ENCODE measurements around the gene PPP2R5C. TPM values are rescaled to one million over a fixed set of nuclear protein-coding genes. Genes with fewer than 3 reads are reported as not detected.

PPP2R5C gene
- total and polyA plus RNA-seq, 2 donors (not counting 3 experiments of a cell fraction or from before 2014, with no cell fraction given), result 42.6 to 83.6 TPM

DNA sequence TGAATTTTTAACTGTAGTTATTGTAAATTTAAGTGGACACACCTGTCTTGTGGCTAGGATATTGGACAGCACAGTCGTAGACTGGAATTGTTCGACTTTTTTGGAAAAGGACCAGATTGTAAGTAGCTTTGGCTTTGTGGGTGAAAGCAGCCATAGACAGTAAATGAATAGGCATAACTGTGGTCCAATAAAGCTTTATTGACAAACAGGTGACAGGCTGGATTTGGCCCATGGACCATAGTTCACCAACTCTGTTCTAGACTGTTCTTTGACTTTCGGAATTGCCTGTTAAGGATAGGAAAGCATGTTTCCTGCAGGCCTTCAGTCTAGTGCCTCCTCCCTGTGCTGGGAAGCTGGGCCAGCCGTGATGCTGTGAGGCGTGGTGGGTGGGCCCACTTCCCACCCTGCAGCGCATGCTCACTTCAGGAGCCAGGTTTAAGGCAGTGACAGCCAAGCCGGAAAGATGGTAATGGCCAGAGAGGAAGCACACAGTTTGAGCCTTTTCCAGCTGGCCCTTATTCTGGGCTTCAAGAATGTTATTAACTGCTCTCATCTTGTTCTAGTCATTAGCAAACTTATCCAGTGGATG lies 51.8 kb downstream of the PPP2R5C start:
- POLR2A ChIA-PET, result no interaction called here
- CTCF ChIA-PET, result interaction anchor here (1.1 kb wide), 1 partner anchor 42 kb away, joined by 3 read pairs; no protein-coding TSS in a partner anchor
- Histone ChIP-seq H4K20me1 (replicated peaks; ENCODE audit: control insufficient read depth, extremely low read depth, insufficient read depth, low read length) (peaks cover 4% of the 10 kb centered on the region), H3K36me3 (ENCODE audit: control insufficient read depth in 2 of 2, extremely low read depth in 1 of 2, insufficient read depth in 2 of 2, low read length in 2 of 2) (peaks cover 0 to 2% of the 10 kb centered on the region in 2 experiments), H3K4me1 (ENCODE audit: control insufficient read depth, extremely low read depth, insufficient read depth, low read length) (peaks cover 16% of the 10 kb centered on the region), H3K4me3 (replicated peaks in 1 of 3; ENCODE audit: insufficient read depth in 1 of 3, low read depth in 1 of 3, low read length in 3 of 3) (no peak overlapping the region), H3K27ac (ENCODE audit: insufficient read depth, low read depth, low read length) (no peak overlapping the region), H3K27me3 (ENCODE audit: control insufficient read depth in 2 of 2, insufficient read depth in 2 of 2, low read length in 2 of 2) (no peaks in the 10 kb centered on the region), H2AFZ (ENCODE audit: low read depth, low read length) (no peak overlapping the region), H3K4me2 (ENCODE audit: insufficient read depth, low read length) (no peak overlapping the region), H3K9me1 (replicated peaks; ENCODE audit: control insufficient read depth, extremely low read depth, insufficient read depth, low read length) (no peaks in the 10 kb centered on the region), H3K79me2 (ENCODE audit: control insufficient read depth, insufficient read depth, low read length) (peaks cover 73% of the 10 kb centered on the region), H3K9me3 (replicated peaks; ENCODE audit: control insufficient read depth, insufficient read depth, low read length) (no peaks in the 10 kb centered on the region), H3K9ac (replicated peaks; ENCODE audit: extremely low read depth, insufficient read depth, low read length) (no peak overlapping the region)
- no TSS peak for BruUV-seq (replicated peaks)
- FAIRE-seq (no peak), DNase-seq (ENCODE audit: low read depth, low spot score) (peak; percentile 6)
- dilution Hi-C loops (cut with MboI; ENCODE audit: extremely low pct_ligation_motif_present, low sequenced_read_pairs), result no loop called here
- TF ChIP-seq, protein P1, sequence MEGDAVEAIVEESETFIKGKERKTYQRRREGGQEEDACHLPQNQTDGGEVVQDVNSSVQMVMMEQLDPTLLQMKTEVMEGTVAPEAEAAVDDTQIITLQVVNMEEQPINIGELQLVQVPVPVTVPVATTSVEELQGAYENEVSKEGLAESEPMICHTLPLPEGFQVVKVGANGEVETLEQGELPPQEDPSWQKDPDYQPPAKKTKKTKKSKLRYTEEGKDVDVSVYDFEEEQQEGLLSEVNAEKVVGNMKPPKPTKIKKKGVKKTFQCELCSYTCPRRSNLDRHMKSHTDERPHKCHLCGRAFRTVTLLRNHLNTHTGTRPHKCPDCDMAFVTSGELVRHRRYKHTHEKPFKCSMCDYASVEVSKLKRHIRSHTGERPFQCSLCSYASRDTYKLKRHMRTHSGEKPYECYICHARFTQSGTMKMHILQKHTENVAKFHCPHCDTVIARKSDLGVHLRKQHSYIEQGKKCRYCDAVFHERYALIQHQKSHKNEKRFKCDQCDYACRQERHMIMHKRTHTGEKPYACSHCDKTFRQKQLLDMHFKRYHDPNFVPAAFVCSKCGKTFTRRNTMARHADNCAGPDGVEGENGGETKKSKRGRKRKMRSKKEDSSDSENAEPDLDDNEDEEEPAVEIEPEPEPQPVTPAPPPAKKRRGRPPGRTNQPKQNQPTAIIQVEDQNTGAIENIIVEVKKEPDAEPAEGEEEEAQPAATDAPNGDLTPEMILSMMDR (IDR thresholded peaks at IDR 0.05; ENCODE audit: extremely low read depth in 1 of 2, insufficient read depth in 1 of 2, low read depth in 1 of 2, low read length in 2 of 2), result no peak
- TF ChIP-seq POLR2A (IDR thresholded peaks at IDR 0.05; ENCODE audit: low read depth, low read length) (no peak), FOS (IDR thresholded peaks at IDR 0.05; ENCODE audit: borderline replicate concordance, insufficient read depth, low read length) (no peak), EZH2 (IDR thresholded peaks at IDR 0.05; ENCODE audit: borderline replicate concordance, low read depth, low read length, severe bottlenecking) (no peak)
- intact Hi-C loops (cut with micrococcal nuclease), result no loop called here

DNA sequence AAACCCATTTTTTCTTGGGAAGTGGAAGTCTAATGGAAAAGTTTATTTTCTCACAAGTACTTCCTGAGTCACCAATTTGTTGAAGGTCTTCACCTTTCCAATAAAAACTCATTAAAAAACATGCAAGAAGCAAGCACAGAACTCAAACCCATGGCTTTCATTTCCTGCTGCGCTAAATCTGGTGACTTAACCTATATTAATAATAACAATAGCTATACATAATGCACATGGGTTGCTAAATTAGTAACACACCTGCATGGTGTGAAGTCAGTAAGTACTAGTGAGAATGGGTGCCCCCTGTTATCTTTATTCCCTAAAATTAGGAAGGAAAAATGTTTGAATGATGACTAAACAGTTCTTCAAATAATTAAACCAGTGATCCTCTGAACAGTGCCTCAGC lies 52.3 kb downstream of the PPP2R5C start:
- H3K4me1 ChIP-seq (ENCODE audit: control insufficient read depth, extremely low read depth, insufficient read depth, low read length), result peaks cover 16% of the 10 kb centered on the region
- dilution Hi-C loops (cut with MboI; ENCODE audit: extremely low pct_ligation_motif_present, low sequenced_read_pairs), result no loop called here
- peaks cover 4% of the 10 kb centered on the region for H4K20me1 ChIP-seq (replicated peaks; ENCODE audit: control insufficient read depth, extremely low read depth, insufficient read depth, low read length)
- H2AFZ ChIP-seq (ENCODE audit: low read depth, low read length), result no peak overlapping the region
- FAIRE-seq (peak; percentile 63), DNase-seq (ENCODE audit: low read depth, low spot score) (no peak)
- intact Hi-C loops (cut with micrococcal nuclease), result no loop called here
- H3K4me2 ChIP-seq (ENCODE audit: insufficient read depth, low read length), result no peak overlapping the region
- peaks cover 0 to 2% of the 10 kb centered on the region in 2 experiments for H3K36me3 ChIP-seq (ENCODE audit: control insufficient read depth in 2 of 2, extremely low read depth in 1 of 2, insufficient read depth in 2 of 2, low read length in 2 of 2)
- peaks cover 78% of the 10 kb centered on the region for H3K79me2 ChIP-seq (ENCODE audit: control insufficient read depth, insufficient read depth, low read length)
- ChIA-PET POLR2A (no interaction called here), CTCF (interaction anchor here (1.1 to 1.2 kb wide), 2 partner anchors 21 to 43 kb away, joined by 3 to 4 read pairs; no protein-coding TSS in a partner anchor)
- H3K9me3 ChIP-seq (replicated peaks; ENCODE audit: control insufficient read depth, insufficient read depth, low read length), result no peaks in the 10 kb centered on the region
- H3K4me3 ChIP-seq (replicated peaks in 1 of 3; ENCODE audit: insufficient read depth in 1 of 3, low read depth in 1 of 3, low read length in 3 of 3), result no peak overlapping the region
- no peaks in the 10 kb centered on the region for H3K9me1 ChIP-seq (replicated peaks; ENCODE audit: control insufficient read depth, extremely low read depth, insufficient read depth, low read length)
- no peaks in the 10 kb centered on the region for H3K27me3 ChIP-seq (ENCODE audit: control insufficient read depth in 2 of 2, insufficient read depth in 2 of 2, low read length in 2 of 2)
- no peak overlapping the region for H3K9ac ChIP-seq (replicated peaks; ENCODE audit: extremely low read depth, insufficient read depth, low read length)
- H3K27ac ChIP-seq (ENCODE audit: insufficient read depth, low read depth, low read length), result no peak overlapping the region
- BruUV-seq (replicated peaks), result no TSS peak
- TF ChIP-seq POLR2A (IDR thresholded peaks at IDR 0.05; ENCODE audit: low read depth, low read length), result no peak
- no peak for TF ChIP-seq GATA2 (IDR thresholded peaks at IDR 0.05; ENCODE audit: insufficient read depth, insufficient read length, low read depth, low read length)
- no peak for TF ChIP-seq EZH2 (IDR thresholded peaks at IDR 0.05; ENCODE audit: borderline replicate concordance, low read depth, low read length, severe bottlenecking)
- TF ChIP-seq, protein P2, sequence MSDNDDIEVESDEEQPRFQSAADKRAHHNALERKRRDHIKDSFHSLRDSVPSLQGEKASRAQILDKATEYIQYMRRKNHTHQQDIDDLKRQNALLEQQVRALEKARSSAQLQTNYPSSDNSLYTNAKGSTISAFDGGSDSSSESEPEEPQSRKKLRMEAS (IDR thresholded peaks at IDR 0.05; ENCODE audit: insufficient read depth, insufficient read length), result no peak
- TF ChIP-seq POLR2AphosphoS5 (IDR thresholded peaks at IDR 0.05; ENCODE audit: insufficient read depth, low read depth, low read length), result no peak
- TF ChIP-seq MYC (IDR thresholded peaks at IDR 0.05; ENCODE audit: low read depth, low read length), result no peak
- TF ChIP-seq FOS (IDR thresholded peaks at IDR 0.05; ENCODE audit: borderline replicate concordance, insufficient read depth, low read length), result no peak
- TF ChIP-seq, protein P1 (IDR thresholded peaks at IDR 0.05; ENCODE audit: extremely low read depth in 1 of 2, insufficient read depth in 1 of 2, low read depth in 1 of 2, low read length in 2 of 2), result no peak
- no peak for TF ChIP-seq JUN (IDR thresholded peaks at IDR 0.05; ENCODE audit: borderline replicate concordance, insufficient read depth, insufficient read length, low read depth)
